HG02763 (cell line): Measurements from ENCODE around the gene COA8.
"Not testable (repeated sequence)": the region's sequence is repeated elsewhere in the genome, so short reads cannot be mapped to it uniquely, and the experiment has no call there.

ENCODE experiments used
- ATAC-seq: cut with Tn5 transposase; IDR thresholded peaks from one replicate; pipeline ENCODE4 v1.9.1; 2021; ENCODE audit warnings: mild to moderate bottlenecking, moderate library complexity; ENCODE audit not compliant: unreplicated experiment

Gene COA8

DNA sequence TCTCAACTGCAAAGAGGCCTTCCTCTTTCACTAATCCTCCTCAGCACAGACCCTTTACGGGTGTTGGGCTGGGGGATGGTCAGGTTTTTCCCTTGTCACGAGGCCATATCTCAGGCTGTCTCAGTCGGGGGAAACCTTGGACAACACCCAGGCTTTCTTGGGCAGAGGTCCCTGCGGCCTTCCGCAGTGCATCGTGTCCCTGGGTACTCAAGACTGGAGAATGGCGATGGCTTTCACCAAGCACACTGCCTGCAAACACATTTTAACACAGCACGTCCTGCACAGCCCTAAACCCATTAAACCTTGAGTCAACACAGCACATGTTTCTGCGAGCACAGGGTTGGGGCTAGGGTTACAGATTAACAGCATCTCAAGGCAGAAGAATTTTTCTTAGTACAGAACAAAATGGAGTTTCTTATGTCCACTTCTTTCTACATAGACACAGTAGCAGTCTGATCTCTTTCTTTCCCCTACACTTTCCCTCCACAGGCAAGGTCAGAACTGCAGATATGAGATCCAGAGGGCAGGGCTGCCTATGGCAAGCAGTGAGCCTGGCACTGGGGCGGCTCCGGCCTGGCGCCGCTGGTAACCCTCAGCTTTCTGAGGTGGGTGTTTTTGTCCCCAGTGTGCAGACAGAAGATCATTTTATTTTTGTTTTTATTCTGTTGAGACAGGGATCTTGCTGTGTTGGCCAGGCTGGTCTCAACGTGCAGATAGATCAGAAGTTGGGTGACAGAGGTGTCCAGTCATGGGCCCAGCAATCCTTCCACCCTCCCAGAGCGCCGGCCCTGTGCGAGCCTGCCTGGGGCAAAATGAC lies 37.1 kb upstream of the COA8 start:
- not testable (repeated sequence) for ATAC-seq

DNA sequence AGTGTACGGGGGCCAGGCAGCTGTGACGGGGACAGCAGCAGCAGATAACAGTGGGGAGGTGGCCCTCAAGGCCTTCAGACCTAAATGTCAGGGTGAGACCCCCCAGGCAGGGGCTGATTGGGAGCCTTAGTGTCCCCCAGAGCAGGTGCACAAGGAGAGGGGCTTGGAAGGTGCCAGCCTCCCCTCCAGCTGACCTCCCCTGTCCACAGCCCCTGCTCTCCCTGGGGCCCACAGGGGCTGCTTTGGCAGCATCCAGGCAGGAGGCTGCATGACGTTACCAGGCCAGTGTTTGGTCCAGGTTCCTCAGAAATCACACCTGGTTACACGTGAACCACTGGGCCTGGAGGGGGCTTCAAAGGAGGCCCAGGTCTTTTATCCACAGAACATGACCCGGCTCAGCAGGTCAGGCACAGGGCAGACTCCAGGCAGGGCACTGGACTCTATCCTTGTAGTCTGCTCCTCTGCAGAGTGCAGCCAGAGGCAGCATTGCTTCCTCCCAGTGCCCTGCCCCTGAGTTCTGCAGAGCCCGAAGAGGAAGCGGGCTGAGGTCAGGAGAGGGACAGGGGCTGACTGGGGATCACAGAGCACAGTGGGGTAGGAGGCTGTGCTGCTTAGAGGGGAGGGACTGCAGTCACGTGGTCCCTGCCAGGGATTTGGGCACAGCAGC lies 36.4 kb upstream of the COA8 start:
- no peak for ATAC-seq

DNA sequence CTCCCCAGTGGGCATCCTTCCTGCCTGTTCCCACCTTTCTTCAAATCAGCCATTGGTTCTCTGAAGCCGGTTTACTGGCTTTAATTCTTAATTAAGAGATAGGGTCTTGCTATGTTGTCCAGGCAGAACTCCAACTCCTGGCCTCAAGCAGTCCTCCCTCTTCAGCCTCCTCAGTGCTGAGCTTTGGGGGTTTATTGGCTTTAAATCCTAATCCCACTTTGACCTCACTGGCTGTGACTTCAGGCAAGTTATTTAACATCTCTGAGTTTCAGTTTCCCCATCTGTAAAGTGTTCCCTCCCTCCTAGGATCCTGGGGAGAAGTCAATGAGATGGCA lies 35.9 kb upstream of the COA8 start:
- ATAC-seq: no peak

DNA sequence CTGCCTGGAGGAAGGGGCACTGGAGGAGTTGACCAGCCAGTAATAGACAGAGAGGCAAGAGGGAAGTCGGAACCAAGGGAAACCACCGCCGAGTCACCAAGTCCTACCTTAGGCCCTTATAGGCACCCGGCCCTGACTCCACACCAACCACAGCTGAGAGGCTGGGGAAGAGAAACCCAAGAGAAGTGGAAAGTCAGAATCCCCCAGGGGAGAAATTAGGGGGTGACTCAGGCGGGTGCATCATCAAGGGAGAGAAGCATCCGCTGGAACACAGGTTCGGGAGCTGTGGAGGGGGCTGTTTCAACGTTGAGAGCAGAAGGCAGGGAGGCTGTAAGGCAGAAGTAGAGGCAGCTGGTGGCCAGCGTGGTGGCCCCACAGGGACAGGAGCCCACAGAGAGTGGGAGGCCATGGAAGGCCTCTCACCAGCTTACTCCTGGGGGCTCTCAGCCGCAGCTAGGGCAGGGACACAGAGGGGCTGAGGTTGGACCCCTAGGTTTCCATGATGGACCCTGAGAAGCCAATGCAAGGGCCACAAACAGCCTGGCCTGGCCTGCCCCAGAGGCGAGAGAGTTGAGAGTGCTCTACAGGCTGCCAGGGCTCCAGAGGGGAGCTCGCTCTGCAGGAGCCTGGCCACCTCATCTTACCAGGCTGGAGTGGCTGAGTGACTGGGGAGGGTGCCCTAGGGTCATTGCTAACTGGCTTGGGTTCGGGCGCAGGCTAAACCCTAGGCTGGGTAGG lies 35.2 kb upstream of the COA8 start:
- ATAC-seq: peak; percentile 49

GRCh38 chr14:103528146-103528586 lies 34.6 kb upstream of the COA8 start:
- ATAC-seq: no peak

DNA sequence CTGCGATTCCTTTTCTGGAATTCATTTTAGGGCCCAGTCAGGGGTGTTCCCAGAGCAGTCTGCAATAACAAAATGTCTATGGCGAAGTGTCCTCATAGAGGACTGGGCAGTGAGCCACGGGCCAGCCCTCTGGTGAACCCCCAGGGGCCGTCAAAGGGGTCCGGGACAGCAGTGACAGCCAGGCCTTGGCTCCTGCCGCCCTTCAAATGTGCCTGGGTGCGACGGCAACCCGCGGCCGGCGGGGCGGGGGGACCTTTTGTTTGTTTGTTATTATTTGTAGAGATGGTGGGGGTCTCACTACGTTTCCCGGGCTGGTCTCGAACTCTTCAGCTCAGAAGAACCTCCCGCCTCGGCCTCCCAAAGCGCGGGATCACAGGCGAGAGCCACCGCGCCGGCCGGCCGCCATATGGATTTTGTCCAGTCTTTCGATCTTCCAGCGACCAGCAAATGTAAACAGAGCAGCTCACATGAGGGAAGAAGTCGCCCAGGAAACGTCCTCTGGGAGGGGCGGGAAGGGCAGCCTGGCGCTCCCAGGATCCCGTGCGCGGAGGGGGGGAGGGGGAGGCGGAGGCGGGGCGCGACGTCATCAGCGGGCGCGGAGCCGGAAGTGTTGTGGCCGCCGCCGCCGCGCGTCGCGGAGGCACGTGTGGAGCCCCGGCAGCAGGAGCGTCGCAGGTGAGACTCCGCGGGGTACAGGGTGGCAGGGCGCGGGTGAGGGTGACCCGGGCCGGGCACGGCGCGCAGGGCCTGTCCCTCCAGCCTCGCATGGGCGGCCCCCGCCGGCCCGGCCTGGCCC lies 34.0 kb upstream of the COA8 start, which contains the start of gene TRMT61A:
TRMT61A (plus strand) TSS at position 610 of the 796 bp plus-strand sequence. CDS start 783 bp downstream, outside the sequence.
- peak; percentile 34 for ATAC-seq

DNA sequence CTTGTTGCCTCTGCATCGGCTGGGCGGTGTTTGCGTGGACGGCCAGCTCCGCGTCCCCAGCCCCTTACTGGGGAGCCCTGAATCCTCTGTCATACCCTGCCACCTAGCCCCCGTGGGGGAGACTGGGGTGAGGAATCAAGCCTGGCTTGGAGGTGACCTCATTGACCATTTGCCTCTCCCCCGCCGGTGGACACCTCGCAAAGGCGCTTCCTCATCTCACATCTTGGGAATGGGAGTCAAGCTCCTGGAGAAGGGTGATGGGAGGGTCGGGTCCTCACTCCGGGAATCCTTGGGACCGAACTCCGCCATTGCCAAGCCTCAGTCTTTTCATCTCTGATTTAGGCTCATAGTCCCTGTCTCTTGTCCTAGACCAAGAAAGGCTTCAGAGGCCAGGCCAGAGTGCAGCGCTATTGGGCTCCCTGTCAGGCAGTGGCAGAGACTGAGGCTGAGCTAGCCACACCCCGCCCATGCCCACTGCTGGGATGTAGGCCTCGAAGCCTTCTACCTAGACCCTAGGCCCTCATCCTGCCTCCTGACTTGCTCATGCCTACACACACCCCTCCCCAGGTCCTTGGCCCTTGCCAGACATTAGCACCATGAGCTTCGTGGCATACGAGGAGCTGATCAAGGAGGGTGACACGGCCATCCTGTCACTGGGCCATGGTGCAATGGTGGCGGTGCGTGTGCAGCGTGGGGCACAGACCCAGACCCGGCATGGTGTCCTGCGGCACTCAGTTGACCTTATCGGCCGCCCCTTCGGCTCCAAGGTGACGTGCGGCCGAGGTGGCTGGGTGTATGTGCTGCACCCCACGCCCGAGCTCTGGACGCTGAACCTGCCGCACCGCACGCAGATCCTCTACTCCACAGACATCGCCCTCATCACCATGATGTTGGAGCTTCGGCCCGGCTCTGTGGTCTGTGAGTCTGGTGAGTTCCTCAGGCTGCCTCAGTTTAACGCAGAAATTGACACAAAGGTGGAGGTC lies 33.1 kb upstream of the COA8 start:
- ATAC-seq: peak; percentile 3

- no peak for ATAC-seq
These were observed 32.4 kb upstream of the COA8 start for GRCh38 chr14:103530390-103530789.

- no peak for ATAC-seq
These were observed 31.9 kb upstream of the COA8 start for GRCh38 chr14:103530831-103531230.

DNA sequence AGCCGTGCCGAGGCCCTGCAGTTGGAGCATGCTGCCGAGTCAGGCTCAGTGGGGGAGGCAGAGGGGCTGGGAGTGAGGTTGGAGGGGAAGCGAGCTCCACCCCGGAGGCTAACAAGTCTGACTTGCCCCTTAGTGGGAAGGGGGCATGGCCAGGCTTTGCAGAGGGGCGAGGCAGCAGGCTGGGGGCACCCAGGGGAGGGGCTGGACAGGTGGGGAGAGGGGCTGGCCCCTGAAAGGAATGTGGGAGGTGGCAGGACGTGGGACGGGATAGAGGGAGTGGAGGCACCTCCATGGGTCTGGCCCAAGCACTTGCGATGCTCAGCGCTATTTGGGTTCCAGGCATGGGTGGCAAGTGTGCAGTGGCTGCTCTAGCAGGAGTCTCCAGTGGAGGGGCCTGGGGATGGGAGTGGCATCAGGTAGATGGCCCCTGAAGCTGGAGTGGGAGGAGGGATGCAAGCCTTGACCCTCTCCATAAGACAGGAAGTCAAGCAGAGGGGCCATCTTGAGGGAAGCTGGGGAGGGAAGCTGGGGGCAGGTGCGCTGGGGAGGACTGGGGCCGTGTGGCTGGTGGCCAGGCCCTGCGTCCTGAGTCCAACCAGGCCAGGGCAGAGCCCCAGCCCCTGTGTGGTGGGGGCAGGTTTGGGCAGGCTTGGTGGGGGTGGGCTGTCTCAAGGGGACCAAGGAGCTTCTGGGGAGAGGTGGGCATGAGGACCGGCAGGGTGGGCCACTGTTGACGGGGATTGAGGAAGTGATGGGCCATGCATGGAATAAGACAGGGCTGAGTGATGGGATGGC lies 31.1 kb upstream of the COA8 start:
- ATAC-seq: no peak

DNA sequence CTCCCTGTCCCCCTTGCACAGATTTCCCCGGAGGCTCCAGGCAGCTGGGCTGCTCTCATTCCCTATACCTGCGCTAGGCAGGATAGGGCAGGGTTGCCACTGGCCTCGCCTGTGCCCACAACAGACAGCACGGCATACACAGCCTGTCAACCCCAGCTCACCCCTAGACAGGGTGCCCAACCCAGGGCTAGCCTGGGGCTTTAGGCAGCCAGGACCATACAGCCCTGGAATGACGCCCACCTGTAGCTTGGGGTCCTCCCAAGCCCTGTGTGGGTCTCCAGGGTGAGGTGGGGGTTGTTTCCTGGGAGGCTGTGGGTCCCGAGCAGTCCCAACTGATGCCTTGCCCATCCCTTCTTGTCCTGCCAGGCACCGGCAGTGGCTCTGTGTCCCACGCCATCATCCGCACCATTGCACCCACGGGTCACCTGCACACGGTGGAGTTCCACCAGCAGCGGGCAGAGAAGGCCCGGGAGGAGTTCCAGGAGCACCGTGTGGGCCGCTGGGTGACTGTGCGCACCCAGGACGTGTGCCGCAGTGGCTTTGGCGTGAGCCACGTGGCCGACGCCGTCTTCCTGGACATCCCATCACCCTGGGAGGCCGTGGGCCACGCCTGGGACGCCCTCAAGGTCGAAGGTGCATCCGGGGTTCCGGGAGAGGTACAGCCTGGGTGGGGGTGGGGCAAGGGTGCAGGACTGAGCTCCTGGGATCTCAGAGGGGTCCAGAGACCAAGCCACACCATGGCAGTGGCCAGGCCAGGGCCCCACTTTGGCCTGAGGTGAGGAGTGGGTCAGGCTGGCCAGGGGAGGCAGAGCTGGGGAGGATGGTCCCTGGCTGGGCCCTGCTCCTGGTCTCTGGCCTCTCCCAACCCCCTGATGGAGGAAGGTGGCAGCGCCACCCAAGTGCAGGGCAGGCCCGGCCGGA lies 30.3 kb upstream of the COA8 start:
- ATAC-seq: no peak

DNA sequence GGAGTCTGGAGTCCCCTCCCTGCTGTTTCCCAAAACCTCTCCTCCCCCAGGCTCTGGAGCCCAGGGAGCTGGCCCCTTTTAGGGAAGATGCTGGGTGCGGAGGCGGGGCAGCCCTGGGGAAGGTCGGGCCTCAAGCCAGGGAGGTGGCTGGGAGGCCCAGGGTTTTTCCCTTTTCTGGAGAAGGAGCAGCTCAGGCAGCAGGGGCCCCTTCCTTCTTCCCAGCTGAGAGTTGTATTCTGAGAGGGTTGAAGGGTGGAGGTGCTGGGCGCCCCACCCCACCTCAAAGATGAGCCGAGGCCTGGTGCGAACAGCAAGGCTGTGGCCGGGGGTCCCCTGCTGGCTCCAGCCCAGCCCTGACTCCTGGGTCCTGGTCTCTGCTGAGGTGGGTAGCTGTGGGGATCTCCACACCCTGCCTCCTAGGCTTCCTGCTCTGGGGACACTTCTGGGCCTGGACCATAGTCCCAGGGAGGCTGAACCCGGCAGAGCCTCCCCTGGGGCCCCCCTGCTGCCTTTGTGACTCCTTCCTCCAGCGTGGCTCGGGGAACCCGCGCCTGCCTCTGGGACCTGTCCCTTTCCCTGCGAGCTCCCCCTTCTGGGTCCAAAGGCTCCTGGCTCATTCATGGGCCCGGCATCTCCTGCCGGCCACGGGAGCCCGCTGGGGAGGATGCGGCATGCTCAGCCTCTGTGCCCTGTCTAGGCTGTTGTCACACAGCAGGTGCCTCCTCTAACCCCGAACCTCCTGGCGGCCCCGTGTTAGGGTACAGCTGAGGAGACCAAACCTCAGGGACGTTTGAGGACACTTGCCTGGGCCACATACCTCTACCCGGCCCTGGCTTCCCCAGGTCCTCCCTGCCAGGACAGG lies 29.4 kb upstream of the COA8 start:
- no peak for ATAC-seq

DNA sequence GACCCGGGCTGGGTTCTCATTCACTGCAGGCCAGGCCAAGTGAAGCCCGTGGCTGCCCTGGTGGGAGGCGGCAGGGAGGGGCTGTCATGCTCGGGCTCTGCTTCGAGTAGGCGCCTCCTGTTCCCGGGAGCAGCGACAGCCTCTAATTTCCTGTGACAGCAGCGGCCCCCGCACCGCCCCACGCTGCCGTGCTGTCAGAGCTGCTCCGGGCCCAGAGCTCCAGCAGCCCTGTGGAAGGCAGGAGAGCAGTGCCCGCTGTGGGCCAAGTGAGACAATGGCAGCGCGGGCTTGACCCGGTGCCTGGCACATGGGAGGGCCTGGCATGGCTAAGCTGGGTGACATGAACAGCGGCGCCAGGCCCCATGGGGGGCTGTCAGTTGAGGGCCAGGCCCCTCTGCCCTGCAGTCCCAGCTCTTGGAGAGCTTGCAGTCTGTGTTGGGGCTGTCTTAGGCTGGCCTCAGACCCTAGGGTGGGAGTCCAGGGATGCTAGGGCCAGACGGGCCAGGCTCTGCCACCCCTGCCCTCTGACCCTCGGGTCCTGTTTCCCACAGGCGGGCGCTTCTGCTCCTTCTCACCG lies 28.7 kb upstream of the COA8 start:
- no peak for ATAC-seq

DNA sequence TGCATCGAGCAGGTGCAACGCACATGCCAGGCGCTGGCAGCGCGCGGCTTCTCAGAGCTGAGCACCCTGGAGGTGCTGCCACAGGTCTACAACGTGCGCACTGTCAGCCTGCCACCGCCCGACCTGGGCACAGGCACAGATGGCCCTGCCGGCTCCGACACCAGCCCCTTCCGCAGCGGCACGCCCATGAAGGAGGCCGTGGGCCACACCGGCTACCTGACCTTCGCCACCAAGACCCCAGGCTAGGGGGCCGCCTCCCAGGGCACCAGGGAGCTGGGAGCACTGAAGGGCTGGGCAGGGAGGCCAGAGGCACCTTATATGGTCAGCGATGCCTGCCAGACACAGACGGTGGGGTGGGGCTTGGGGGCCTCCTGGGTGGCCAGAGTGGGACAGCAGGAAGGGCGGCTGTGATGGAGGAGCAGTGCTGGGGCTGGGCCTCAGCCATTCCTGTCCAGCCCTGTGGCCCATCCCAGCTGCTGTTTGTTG lies 28.1 kb upstream of the COA8 start:
- no peak for ATAC-seq

DNA sequence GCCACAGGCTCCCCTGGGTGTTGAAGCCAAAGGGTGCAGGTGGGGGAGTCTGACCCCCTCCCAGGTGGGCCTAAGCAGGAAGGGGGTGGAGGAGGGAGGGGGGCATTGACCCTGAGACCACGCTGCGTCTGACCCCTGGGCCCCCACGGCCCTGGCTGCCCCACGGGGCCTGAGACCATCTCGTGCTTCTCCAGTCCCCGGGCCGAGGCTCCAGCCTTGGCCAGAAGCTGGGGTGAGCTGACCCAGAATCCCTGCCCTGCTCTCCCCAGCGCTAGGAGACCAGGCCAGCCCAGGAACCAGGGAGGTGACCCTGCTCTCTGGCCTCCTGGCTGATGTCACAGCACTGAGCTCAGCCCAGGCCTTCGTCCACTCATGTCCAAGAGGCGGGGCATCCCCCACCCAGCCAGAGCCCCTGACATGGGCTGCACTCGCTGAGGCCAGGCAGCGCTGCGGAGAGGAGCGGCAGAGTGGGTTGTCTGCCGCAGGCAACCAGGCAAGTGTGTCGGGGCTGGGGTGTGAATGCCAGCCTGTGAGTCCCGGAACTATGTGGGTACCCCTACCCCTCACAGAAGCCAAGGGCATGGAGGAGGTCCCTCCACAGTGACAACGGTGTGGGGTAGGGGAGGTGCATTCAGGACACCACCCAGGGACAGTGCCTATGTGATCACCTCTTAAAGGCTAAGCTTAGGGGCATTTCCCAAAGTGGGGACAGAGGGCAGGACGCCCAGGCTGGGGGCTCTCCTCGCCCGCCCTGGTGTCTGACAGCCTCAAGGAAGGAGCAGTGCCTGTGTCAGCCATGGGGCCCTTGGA lies 27.5 kb upstream of the COA8 start:
- ATAC-seq: no peak
